Tibial nerve (tissue), 4 donors: ENCODE data around the gene SMTNL2.

Experiments used
- EP300 ChIP-seq, 2 donors: sonication (generic); formaldehyde crosslinking; IDR thresholded peaks; one replicate each; pipeline ENCODE4 v1.6.1; 2017; ENCODE audit warnings: antibody characterized with exemption in 2 of 2, mild to moderate bottlenecking in 1 of 2
- POLR2A ChIP-seq, 2 donors: fragments of 450-650 bp; IDR thresholded peaks; one replicate each; pipeline ENCODE4 v1.6.1; 2017; ENCODE audit warnings: antibody characterized with exemption in 2 of 2, mild to moderate bottlenecking in 2 of 2, moderate library complexity in 2 of 2
- TF ChIP-seq, protein P1 (sequence below), 5 experiments: fragments of 200-600 bp in 3 of 5; fragments of 450-650 bp in 2 of 5; sonication (generic) in 3 of 5; IDR thresholded peaks; one replicate each; pipeline ENCODE4 v1.5.1; 2016 to 2019; ENCODE audit warnings: antibody characterized with exemption in 5 of 5, mild to moderate bottlenecking in 3 of 5, moderate library complexity in 2 of 5

DNA sequence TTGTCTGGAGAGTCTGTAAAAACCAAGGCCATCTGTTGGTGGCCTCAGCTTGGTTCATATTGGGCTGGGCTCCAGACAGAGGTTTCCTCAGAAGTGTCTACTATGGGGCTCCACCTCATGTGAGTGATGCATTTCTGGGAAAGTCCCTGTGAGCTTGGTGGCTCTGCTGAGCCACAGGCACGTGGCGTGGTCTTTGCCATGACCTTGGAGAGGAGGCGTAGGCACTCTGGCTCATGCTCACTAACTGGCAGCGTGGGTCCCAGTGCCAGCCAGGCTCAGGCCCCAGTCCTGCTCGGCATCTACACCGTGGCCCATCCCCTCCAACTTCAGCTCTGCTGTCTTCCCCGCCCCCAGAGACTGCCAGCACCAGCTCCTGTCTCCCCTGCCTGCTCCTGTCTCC lies 10.7 kb upstream of the SMTNL2 start:
- TF ChIP-seq, protein P1, sequence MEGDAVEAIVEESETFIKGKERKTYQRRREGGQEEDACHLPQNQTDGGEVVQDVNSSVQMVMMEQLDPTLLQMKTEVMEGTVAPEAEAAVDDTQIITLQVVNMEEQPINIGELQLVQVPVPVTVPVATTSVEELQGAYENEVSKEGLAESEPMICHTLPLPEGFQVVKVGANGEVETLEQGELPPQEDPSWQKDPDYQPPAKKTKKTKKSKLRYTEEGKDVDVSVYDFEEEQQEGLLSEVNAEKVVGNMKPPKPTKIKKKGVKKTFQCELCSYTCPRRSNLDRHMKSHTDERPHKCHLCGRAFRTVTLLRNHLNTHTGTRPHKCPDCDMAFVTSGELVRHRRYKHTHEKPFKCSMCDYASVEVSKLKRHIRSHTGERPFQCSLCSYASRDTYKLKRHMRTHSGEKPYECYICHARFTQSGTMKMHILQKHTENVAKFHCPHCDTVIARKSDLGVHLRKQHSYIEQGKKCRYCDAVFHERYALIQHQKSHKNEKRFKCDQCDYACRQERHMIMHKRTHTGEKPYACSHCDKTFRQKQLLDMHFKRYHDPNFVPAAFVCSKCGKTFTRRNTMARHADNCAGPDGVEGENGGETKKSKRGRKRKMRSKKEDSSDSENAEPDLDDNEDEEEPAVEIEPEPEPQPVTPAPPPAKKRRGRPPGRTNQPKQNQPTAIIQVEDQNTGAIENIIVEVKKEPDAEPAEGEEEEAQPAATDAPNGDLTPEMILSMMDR (IDR thresholded peaks at IDR 0.05) = no peak
- no peak for TF ChIP-seq POLR2A (IDR thresholded peaks at IDR 0.05)
- no peak for TF ChIP-seq EP300 (IDR thresholded peaks at IDR 0.05)
